Stimulated activated CD8-positive, alpha-beta memory T cell treated with anti-CD3 and anti-CD28 coated beads, Interleukin-7, amount 100 ng/mL, for 4 hours (primary cell): ENCODE measurements around the gene CD48.

Experiments
- DNase-seq, 2 donors: peaks; one replicate each; pipeline ENCODE4 v3.0.0-alpha.2; 2020; ENCODE audit warnings: low read depth in 2 of 2

CD48 gene

DNA sequence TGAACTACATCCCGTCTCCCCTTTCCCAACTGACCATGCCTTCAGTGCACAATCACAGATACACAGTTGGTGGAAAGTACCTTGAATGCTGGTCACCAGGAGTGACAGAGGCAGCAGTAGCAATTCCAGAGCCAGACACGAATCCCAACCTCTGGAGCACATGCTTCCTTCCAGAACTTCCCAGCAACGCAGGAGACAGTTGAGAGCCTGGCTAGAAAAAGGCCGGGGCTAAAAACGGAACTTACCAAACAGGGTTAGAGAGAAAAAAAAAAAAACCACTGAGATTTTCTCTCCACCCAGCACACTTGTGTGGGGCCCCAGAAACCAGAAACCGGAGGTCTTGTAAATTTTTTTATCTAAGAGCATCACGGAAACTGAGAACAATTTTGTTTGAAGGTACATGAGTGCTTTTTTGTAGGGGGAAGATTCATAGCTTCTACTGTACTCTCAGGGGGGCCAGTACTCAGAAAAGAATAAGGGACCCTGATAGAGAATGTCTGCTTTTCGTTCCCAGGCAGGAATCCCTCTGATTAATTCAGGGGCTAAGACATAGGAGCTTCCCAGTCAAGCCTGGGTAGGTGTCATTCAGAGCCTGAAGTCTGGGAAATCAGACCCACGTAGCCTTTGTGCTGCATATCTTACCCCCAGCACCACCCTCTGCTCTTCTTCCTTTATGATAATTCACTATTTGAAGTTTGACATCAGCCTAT, at the start of gene CD48:
CD48 (minus strand) TSS at position 221 of the 710 bp plus-strand sequence; CDS start at position 162, 59 bp downstream.
- peak; percentile 43 to 49 for DNase-seq

DNA sequence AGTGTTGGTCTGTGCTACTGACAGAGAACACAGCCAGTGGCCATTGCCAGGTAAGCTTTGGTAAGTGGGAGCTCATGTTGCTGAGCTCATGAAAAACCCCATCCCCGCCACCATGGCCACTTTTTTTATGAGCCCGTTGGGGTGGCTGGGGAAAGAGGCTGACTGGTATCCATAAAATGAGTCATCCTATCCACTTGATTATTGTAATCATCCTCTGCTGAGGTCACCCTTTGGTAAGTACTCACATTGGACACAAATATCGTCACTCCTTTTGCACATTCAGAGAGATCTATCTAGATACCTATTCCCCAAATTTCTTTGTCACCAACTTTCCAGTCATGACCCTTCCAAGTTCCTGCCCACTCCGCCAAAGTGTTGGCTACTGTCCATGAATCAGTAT, 49.4 kb upstream of the CD48 start:
- DNase-seq = no peak

GRCh38 chr1:160759740-160760139, 48.1 kb upstream of the CD48 start:
- no peak for DNase-seq

DNA sequence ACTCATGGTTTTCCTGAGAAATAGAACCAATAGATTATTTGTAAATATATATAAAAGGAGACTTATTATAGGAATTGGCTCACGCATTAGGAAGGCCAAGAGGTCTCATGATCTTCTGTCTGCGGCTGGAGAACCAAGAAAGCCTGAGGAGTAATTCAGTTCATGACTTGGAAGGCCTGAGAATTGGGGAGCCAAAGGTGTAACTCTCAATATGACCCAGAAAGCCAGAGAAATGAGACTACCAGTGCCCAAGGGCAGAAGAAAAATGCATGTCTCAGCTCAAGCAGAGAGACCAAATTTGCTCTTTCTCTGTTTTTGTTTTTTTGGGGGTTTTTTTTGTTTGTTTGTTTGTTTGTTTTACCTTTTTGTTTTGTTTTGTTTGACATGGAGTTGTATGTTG, 46.9 kb upstream of the CD48 start:
- DNase-seq = no peak

DNA sequence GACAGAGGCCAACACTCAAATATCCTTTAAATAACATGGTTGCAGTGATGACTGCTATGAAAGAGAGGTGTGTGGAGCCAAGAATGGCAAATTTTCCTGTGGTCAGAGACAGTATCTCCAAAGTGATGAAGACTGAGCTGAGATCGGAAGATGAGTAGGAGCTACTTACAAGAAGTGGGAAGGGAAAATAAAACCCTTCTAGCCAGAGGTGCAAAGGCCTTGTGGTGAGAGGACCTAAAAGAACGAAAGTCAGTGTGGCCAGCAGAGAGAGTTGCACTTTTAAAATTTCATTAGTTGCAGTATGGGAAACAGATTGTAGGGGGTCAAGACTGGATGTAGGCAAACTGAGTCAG, 45.2 kb upstream of the CD48 start:
- DNase-seq = no peak

DNA sequence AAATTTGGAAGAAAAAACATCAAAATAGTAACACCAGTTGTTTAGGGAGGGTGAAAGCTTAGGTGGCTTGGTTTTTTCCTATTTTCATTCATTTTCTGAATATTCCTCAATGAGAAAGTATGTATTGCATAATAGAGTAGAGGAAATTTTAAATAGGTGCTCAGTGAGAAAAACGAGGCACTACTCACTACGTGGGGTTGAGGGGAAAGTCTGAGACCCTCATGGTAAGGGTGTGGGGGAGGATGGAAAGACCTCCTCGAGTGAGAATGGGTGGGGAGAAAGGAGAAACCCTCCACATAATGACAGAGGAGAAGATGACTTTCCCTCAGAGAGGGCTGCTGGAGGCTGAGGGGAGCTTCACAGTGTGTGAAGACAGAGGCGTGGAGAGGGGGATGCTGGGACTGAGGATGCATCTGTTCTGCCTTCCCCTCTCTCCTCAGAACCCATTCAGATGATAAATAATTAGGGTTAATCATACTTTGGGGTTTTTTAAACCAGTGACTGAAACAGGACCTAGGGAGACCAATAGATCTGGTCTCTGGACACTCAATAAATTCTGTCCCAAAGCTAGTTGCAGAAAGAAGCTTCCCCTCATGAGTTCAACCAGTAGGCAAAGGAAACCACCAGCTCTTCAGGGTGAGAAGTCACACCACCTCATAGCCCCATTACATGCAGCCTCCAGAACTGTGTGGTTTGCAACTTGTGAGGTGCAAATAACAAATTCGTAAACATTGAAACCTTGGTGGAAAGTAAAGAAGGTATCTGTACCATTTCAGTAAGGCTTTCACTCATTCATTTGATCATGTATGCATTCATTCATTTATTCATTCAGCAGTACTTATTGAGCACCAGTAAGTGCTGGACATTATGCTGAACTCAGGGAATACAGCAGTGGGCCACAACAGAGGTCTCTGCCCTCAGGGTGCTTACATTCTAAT, 44.6 kb upstream of the CD48 start:
- DNase-seq = peak; percentile 35 to 42

DNA sequence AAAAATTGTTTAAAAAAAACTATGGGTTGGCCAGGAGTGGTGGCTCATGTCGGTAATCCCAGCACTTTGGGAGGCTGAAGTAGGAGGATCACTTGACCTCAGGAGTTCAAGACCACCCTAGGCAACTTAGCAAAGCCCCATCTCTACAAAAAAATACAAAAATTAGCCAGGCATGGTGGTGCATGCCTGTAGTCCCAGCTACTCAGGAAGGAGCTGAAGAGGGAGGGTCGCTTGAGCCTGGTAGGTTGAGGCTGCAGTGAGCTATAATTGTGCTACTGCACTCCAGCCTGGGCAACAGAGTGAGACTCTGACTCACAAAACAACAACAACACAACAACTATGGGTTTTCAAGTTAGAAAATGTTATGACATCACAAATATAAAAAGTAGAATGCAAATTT, 43.8 kb upstream of the CD48 start:
- no peak for DNase-seq

DNA sequence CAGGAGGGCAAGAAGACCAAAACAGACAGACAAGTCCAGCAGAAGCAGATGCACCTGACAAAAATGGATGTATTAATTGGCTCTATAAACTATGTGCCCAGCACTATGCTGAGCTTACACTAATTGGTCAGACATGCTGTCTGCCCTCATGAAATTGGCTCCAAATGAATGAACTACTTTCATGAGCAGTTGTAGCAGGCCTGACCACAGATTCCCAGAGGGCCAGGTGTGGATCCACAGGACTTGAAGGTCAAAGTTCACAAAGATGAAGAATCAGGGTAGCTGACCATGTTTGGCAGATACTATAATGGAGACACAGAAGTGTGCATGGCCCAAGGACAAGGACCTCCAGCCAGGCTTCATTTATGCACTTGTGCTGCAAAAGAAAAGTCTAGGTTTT, 42.0 kb upstream of the CD48 start:
- DNase-seq = no peak

DNA sequence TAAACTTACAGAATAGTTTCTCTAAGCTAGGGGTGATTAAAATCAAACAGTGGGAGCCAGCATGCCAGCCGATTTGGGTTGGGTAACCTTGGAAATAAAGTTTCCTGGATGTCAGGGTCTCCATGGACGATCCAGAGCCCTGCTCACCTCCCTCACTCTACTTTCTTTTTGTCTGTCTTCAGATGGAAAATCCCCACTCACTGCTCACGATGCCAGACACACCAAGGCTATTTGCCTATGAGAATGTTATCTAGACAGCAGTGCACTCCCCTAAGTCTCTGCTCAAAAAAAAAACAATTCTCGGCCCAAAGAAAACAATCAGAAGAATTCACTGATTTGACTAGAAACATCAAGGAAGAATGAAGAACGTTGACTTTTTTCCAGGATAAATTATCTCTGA, 41.3 kb upstream of the CD48 start:
- no peak for DNase-seq

- no peak for DNase-seq
Measured at GRCh38 chr1:160752406-160752805, 40.8 kb upstream of the CD48 start.

- no peak for DNase-seq
Measured at GRCh38 chr1:160750608-160751007, 39.0 kb upstream of the CD48 start.

DNA sequence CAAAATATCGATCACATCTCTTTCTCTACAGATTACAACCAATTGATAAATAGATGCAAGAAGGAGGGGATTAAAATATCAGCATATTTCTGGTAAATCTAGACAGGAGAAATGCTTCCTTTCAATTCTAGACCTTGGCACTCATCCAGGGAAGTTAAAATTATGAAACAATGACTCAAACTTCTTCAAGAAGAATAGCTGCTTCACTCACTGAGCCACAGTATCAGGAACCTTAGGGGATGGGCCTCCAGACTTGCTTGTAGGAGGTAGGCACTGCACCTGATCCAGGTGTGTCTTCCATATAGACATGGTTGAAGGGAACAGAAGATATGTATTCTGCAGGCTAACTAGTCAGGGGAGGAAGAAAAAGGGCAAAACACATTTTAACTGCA, 37.3 kb upstream of the CD48 start:
- DNase-seq = no peak

DNA sequence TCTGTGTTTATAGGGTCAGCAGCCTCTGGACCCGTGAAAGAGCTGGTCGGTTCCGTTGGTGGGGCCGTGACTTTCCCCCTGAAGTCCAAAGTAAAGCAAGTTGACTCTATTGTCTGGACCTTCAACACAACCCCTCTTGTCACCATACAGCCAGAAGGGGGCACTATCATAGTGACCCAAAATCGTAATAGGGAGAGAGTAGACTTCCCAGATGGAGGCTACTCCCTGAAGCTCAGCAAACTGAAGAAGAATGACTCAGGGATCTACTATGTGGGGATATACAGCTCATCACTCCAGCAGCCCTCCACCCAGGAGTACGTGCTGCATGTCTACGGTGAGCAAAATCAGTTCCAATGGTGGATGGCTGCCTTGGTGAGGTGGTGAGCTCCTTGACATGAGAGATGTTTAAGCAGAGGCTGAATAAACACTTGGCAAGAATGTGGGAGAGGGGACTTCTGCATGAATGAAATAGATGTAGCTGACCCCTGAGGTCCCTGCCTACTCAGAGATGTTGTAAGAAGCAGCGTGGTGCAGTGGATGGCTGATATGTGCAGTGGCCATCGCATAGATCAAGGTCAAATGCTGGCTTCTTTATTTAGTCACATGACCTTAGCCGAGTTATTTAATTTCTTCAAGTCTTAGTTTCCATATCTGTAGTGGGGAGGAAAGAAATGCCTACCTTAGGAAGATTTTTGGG, 36.7 kb upstream of the CD48 start:
- DNase-seq = no peak

GRCh38 chr1:160747717-160748116, 36.1 kb upstream of the CD48 start:
- no peak for DNase-seq

- no peak for DNase-seq
Measured at GRCh38 chr1:160746836-160747500, 35.3 kb upstream of the CD48 start.

GRCh38 chr1:160745551-160745950, 33.9 kb upstream of the CD48 start:
- no peak for DNase-seq

DNA sequence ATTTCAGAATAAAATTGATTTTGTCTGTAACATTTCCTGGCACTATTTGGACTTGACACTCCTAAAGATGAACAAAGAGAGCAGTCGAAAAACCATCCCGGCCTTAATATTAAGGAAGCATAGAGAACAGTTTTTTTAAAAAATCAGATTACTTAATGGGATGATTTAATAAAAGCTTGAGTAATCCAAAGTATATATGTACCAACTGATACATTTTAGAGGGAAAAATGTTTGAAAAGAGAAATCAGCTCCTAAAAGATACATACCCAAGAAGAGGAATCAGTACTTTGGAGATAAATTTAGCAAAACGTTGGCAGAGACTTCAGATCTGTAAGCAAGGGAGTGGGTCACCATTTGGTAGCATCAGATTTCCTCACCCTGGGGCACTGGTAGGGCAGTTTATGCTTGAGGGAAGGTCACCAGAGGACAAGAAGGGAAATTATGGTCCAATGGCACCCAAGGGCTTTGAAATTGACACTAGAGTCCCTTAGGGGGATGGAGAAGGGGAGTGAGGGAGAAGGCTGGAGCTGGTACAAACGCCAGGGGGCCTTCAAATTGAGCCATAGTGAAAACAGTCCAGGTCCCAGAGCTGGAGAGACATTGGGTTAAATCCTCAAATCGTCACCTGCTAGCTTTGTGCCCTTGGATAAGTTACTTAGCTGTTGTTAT, 33.4 kb upstream of the CD48 start:
- DNase-seq = no peak

DNA sequence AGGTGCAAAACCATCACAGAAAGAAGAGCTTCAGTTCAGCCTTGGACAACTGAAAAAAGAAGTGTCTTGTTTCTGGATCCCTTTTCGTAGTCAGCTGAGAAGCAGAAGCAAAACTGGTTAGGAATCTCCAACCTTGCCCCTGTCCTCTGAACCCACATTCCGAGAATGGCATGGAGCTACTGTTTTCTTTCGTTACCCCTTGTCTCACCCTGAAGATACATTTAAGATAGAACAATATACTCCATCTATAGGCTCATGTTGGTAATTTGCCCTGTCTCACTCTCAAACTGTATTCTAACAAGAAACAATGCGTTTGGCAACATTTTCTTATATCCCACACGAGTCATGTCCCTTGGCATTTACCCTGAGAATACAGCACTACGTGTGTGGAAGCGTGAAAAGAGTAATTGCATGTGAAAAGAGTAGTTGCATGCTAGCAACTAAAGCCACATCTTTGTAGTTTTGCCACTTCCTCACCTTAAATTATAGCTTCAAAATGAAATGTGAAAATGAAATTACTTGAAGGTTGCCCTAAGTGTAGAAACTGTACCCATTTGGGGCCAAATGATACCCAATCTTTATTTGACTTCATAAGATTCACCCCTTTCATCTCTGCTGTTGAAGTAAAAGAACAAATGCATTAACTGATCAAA, 32.7 kb upstream of the CD48 start:
- no peak for DNase-seq

GRCh38 chr1:160743266-160743665, 31.6 kb upstream of the CD48 start:
- no peak for DNase-seq

DNA sequence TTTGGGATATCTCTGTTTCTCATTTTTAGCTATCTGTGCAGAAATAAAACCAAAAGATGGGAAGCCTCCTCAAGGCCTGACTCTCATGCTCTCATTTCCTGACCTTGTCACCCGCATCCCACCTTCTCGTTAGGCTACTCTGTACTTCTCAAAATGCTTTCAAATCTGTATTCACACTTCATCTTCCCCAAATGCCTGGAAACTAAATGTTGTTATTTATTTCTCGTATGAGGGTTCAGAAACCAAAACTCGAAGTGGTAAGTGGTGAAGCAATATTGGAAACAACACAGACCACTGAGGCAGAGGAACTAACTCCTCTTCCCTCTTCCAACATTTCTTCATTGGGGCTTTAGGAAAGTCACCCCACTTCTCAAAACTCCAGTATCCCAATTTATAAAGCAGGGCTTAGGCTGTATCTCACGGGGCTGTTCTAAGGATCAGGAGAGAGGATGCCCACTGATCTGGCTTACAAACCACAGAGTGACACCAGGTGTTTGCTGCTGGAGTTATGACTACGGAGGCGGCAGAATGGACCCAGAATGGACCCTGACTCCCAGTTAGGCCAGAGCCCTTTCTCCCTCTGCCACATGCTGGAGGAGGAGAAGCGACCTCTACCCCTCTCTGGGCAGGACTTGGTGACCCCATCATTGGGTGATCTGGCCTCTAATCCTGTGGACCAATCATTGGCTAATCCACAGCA, 31.0 kb upstream of the CD48 start:
- DNase-seq = no peak
